H1 (cell line): Measurements from ENCODE around the gene FBN2. TPM values are rescaled to one million over a fixed set of nuclear protein-coding genes. Genes with fewer than 3 reads are reported as not detected.

Experiments
- ATF2 ChIP-seq: IDR thresholded peaks from 2 replicates; pipeline ENCODE4 v1.6.1; 2012; ENCODE audit warnings: low read length, inconsistent platforms
- RFX5 ChIP-seq: IDR thresholded peaks from 2 replicates; pipeline ENCODE4 v1.6.1; 2011; ENCODE audit warnings: low read depth, low read length, improper control_type of control experiment, borderline replicate concordance
- YY1 ChIP-seq: IDR thresholded peaks from 2 replicates; pipeline ENCODE4 v1.6.1; 2011; ENCODE audit warnings: low read depth, mild to moderate bottlenecking, low read length
- polyA plus RNA-seq, 7 experiments: library from polyadenylated mRNA; depleted of rRNA in 3 of 7; stranded (reverse) in 5 of 7; unstranded in 2 of 7; fragments of >200 nt in 5 of 7; fragments of 200-250 nt in 2 of 7; gene quantifications; 1 replicate in 5 of 7; 2 replicates in 1 of 7; 4 replicates in 1 of 7; pipeline versions ENCODE4 v1.2.1 to v1.2.3, GENCODE V29; 2011 to 2013; ENCODE audit warnings: missing spikeins in 2 of 7, mixed read lengths in 2 of 7
- total RNA-seq: library from RNA; stranded (reverse); fragmentation: NEBNext Ultra II Directional; extraction: Animal tissue kit (Norgen Biotek cat#: 25700); gene quantifications from 2 replicates; pipeline ENCODE4 v1.2.1, GENCODE V29; 2021

The FBN2 gene
- total and polyA plus RNA-seq, 2 of the 8 experiments (the other 6 are each of a cell fraction or from before 2014, with no cell fraction given), result 14.1 to 16.3 TPM

- TF ChIP-seq YY1 (no peak), ATF2 (no peak), RFX5 (no peak)
Observed at GRCh38 chr5:128403333-128403732, 134.7 kb downstream of the FBN2 start (continued).
